HG03342 (cell line): ENCODE measurements around the gene PCDHA12.

Source experiments
- ATAC-seq: cut with Tn5 transposase; IDR thresholded peaks from one replicate; pipeline ENCODE4 v1.9.1; 2021; ENCODE audit warnings: mild to moderate bottlenecking, moderate library complexity; ENCODE audit not compliant: unreplicated experiment

The PCDHA12 gene

GRCh38 chr5:140926443-140927227 lies 51.5 kb downstream of the PCDHA12 start:
- no peak for ATAC-seq

GRCh38 chr5:140927228-140927573 lies 52.1 kb downstream of the PCDHA12 start:
- ATAC-seq: no peak
